Panc1 (cell line): ENCODE data around the gene FECH. TPM values are rescaled to one million over a fixed set of nuclear protein-coding genes. Genes with fewer than 3 reads are reported as not detected.

Experiments
- ATAC-seq: fragments of 200-7000 bp; cut with Tn5 transposase; 2 replicates; pipeline ENCODE4 v1.9.1; 2020; ENCODE audit warnings: mild to moderate bottlenecking, moderate library complexity
- BruUV-seq: library from RNA; stranded (reverse); fragments of 400-500 nt; replicated peaks from 2 replicates; lab custom pipeline; 2021; lab: Mats Ljungman, UMichigan
- CTCF ChIA-PET: fragments of 300-600 bp; sonication (Branson Sonifier 250); formaldehyde crosslinking; loops from one replicate; lab custom pipeline; 2022; ENCODE audit warnings: antibody characterized with exemption; lab: Charles Lee
- POLR2A ChIA-PET: fragments of 300-600 bp; sonication (Branson Sonifier 250); formaldehyde crosslinking; loops from one replicate; lab custom pipeline; 2022; ENCODE audit warnings: antibody characterized with exemption; lab: Charles Lee
- DNase-seq: peaks from one replicate; pipeline ENCODE4 v3.0.0-alpha.2; 2010; ENCODE audit warnings: low read depth, low spot score
- H3K27ac ChIP-seq: 2 replicates; pipeline ENCODE4 v1.5.1; 2011; ENCODE audit warnings: mild to moderate bottlenecking, low read length, inconsistent platforms
- H3K27me3 ChIP-seq: fragments of 200-500 bp; sonication (Bioruptor generic); 2 replicates; pipeline ENCODE4 v1.6.0; 2014; ENCODE audit warnings: low read length, inconsistent platforms; ENCODE audit not compliant: control insufficient read depth, insufficient read depth
- H3K36me3 ChIP-seq: fragments of 200-500 bp; sonication (Bioruptor generic); 2 replicates; pipeline ENCODE4 v1.5.1; 2014; ENCODE audit warnings: inconsistent platforms, mild to moderate bottlenecking, low read length, moderate library complexity; ENCODE audit not compliant: control insufficient read depth, insufficient read depth
- H3K4me1 ChIP-seq: 2 replicates; pipeline ENCODE4 v1.5.1; 2011; ENCODE audit warnings: inconsistent platforms, mild to moderate bottlenecking, low read length, moderate library complexity; ENCODE audit not compliant: control insufficient read depth, insufficient read depth
- H3K4me3 ChIP-seq, 2 experiments: 2 replicates each; pipeline ENCODE4 v1.5.1; 2011 to 2012; ENCODE audit warnings: low read depth in 2 of 2, low read length in 2 of 2, mild to moderate bottlenecking in 2 of 2, inconsistent platforms in 1 of 2, moderate library complexity in 1 of 2
- H3K9me3 ChIP-seq: fragments of 200-500 bp; sonication (Bioruptor generic); 2 replicates; pipeline ENCODE4 v1.5.1; 2014; ENCODE audit warnings: low read depth, mild to moderate bottlenecking, inconsistent platforms, low read length, moderate library complexity; ENCODE audit not compliant: control insufficient read depth, insufficient read depth
- POLR2AphosphoS5 ChIP-seq: IDR thresholded peaks from 2 replicates; pipeline ENCODE4 v1.6.1; 2012; ENCODE audit warnings: mild to moderate bottlenecking, low read depth, low read length, moderate library complexity
- SIN3A ChIP-seq: IDR thresholded peaks from 2 replicates; pipeline ENCODE4 v1.6.1; 2012; ENCODE audit warnings: low read depth, mild to moderate bottlenecking, low read length, moderate library complexity, borderline replicate concordance; ENCODE audit not compliant: insufficient read depth
- TCF7L2 ChIP-seq: IDR thresholded peaks from 2 replicates; pipeline ENCODE4 v1.6.1; 2011; ENCODE audit warnings: mild to moderate bottlenecking, low read depth, low read length, inconsistent platforms
- in situ Hi-C: cut with HindIII; loops from 2 replicates; pipeline ENCODE4 v1.10.0; 2016; ENCODE audit warnings: low sequenced_read_pairs, low pct_unique_long_range_greater_than_20kb
- intact Hi-C: fragments of 100-400 bp; cut with micrococcal nuclease; formaldehyde crosslinking; loops from one replicate; pipeline ENCODE4 v1.10.0; 2022; ENCODE audit not compliant: unreplicated experiment
- total RNA-seq: library from RNA; stranded (reverse); gene quantifications from one replicate; pipeline ENCODE4 v1.2.1, GENCODE V29; 2021; ENCODE audit not compliant: unreplicated experiment
- TF ChIP-seq, protein P1 (sequence below): fragments of 450-650 bp; IDR thresholded peaks from 2 replicates; pipeline ENCODE4 v1.5.1; 2017; ENCODE audit warnings: mild to moderate bottlenecking
- TF ChIP-seq, protein P2 (sequence below), 2 experiments: IDR thresholded peaks; 2 replicates each; pipeline ENCODE4 v1.6.1; 2011 to 2012; ENCODE audit warnings: low read depth in 2 of 2, control low read depth in 1 of 2, low read length in 1 of 2, mild to moderate bottlenecking in 1 of 2, moderate library complexity in 1 of 2; ENCODE audit not compliant: insufficient read depth in 1 of 2

FECH gene
- total RNA-seq, 1 experiment from 2014 or later: 25.2 TPM

DNA sequence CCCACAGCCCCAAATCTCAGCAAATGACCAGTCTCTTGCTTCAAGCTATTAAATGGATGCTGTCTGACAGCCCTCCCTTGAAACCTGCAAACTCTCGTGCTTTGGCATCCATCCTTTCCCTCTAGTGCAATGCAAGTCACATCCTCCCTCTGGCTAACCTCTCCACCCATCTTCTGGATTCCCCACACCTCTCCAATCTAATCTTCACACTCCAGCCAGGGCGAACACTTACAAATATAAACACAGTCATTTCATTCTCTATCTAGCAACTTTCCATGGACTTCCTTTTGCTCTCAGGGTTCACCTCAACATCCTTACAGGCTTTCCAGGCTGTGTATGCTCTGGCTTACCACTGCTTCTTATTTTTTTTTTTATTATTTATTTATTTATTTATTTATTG is 45.2 kb upstream of the FECH start:
- in situ Hi-C loops: no loop called here
- TF ChIP-seq POLR2AphosphoS5 (no peak), TCF7L2 (no peak), SIN3A (no peak)
- TF ChIP-seq, protein P1, sequence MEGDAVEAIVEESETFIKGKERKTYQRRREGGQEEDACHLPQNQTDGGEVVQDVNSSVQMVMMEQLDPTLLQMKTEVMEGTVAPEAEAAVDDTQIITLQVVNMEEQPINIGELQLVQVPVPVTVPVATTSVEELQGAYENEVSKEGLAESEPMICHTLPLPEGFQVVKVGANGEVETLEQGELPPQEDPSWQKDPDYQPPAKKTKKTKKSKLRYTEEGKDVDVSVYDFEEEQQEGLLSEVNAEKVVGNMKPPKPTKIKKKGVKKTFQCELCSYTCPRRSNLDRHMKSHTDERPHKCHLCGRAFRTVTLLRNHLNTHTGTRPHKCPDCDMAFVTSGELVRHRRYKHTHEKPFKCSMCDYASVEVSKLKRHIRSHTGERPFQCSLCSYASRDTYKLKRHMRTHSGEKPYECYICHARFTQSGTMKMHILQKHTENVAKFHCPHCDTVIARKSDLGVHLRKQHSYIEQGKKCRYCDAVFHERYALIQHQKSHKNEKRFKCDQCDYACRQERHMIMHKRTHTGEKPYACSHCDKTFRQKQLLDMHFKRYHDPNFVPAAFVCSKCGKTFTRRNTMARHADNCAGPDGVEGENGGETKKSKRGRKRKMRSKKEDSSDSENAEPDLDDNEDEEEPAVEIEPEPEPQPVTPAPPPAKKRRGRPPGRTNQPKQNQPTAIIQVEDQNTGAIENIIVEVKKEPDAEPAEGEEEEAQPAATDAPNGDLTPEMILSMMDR: no peak
- TF ChIP-seq, protein P2, sequence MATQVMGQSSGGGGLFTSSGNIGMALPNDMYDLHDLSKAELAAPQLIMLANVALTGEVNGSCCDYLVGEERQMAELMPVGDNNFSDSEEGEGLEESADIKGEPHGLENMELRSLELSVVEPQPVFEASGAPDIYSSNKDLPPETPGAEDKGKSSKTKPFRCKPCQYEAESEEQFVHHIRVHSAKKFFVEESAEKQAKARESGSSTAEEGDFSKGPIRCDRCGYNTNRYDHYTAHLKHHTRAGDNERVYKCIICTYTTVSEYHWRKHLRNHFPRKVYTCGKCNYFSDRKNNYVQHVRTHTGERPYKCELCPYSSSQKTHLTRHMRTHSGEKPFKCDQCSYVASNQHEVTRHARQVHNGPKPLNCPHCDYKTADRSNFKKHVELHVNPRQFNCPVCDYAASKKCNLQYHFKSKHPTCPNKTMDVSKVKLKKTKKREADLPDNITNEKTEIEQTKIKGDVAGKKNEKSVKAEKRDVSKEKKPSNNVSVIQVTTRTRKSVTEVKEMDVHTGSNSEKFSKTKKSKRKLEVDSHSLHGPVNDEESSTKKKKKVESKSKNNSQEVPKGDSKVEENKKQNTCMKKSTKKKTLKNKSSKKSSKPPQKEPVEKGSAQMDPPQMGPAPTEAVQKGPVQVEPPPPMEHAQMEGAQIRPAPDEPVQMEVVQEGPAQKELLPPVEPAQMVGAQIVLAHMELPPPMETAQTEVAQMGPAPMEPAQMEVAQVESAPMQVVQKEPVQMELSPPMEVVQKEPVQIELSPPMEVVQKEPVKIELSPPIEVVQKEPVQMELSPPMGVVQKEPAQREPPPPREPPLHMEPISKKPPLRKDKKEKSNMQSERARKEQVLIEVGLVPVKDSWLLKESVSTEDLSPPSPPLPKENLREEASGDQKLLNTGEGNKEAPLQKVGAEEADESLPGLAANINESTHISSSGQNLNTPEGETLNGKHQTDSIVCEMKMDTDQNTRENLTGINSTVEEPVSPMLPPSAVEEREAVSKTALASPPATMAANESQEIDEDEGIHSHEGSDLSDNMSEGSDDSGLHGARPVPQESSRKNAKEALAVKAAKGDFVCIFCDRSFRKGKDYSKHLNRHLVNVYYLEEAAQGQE (IDR thresholded peaks at IDR 0.05; ENCODE audit: insufficient read depth in 1 of 2, low read depth in 2 of 2, low read length in 1 of 2): no peak
- Histone ChIP-seq H3K27ac (no peak overlapping the region), H3K27me3 (no peaks in the 10 kb centered on the region), H3K9me3 (no peaks in the 10 kb centered on the region), H3K36me3 (peaks cover 2% of the 10 kb centered on the region; the same call in 1 of the 2 replicates), H3K4me1 (peaks cover 11% of the 10 kb centered on the region), H3K4me3 (no peak overlapping the region)
- ChIA-PET POLR2A (no interaction called here), CTCF (no interaction called here)
- DNase-seq (no peak), ATAC-seq (no peak)
- intact Hi-C loops: loop anchor here (5.0 kb wide), 1 partner anchor 171 kb away; the partner anchor contains the start of gene ATP8B1
- BruUV-seq: no TSS peak

DNA sequence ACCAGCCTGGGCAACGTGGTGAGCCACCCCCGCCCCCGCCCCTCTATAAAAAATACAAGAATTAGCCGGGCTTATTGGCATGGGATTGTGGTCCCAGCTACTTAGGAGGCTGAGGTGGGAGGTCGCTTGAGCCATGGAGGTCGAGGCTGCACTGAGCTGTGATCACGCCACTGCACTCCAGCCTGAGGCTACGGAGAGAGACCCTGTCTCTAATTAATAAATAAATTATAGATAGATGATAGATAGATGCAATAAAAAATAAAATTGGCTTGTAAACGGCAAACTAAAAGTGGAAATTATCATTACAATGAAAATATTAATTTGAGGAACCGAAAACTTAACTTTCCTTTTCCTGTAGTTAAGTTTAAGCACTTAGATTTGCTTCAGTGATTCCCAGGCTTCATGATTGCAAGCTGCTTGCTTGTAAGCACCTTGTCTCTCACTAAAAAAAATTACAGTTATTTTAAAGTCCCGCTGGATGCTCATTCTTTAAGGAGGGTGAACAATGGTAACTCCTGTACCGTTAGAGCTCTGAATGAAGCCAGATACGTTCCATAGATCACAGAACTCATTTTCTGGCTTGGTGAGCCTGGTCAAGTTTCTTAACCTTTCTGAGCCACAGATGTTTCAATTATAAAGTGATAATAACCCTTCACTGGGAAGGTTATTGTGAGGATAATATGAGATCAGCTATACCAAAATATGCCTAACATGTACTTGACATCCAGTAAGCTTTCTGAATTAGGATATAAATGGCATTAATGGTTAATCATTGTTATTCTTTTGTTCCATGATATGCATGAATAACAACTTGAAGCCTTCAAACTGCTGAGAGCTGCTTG is 44.5 kb upstream of the FECH start:
- intact Hi-C loops (loop anchor here (5.0 kb wide), 1 partner anchor 171 kb away; the partner anchor contains the start of gene ATP8B1), in situ Hi-C loops (no loop called here)
- Histone ChIP-seq H3K27ac (peak overlapping the region; percentile 93), H3K36me3 (peaks cover 2% of the 10 kb centered on the region; the same call in 1 of the 2 replicates), H3K27me3 (no peaks in the 10 kb centered on the region), H3K4me3 (peak overlapping the region; percentile 69 to 74), H3K4me1 (peaks cover 11% of the 10 kb centered on the region), H3K9me3 (no peaks in the 10 kb centered on the region)
- TF ChIP-seq, protein P1: no peak
- TF ChIP-seq TCF7L2 (no peak), SIN3A (no peak), POLR2AphosphoS5 (no peak)
- TF ChIP-seq, protein P2 (IDR thresholded peaks at IDR 0.05; ENCODE audit: insufficient read depth in 1 of 2, low read depth in 2 of 2, low read length in 1 of 2): no peak
- POLR2A ChIA-PET: no interaction called here
- DNase-seq (no peak), ATAC-seq (no peak)
- CTCF ChIA-PET: interaction anchor here (0.6 to 0.7 kb wide), 3 partner anchors 9 to 669 kb away, joined by 3 to 8 read pairs (median 4); no protein-coding TSS in a partner anchor
- BruUV-seq: no TSS peak
